K562 (cell line): ENCODE results near the gene CAMSAP2. TPM values are rescaled to one million over a fixed set of nuclear protein-coding genes. Genes with fewer than 3 reads are reported as not detected.

Source experiments
- ATAC-seq: fragments of 200-7000 bp; cut with Tn5 transposase; 3 replicates; pipeline ENCODE4 v1.9.1; 2020; ENCODE audit warnings: moderate library complexity
- BruUV-seq: library from RNA; stranded (reverse); fragments of 400-500 nt; replicated peaks from 2 replicates; lab custom pipeline; 2021; lab: Mats Ljungman, UMichigan
- CTCF ChIA-PET: fragments of 300-600 bp; formaldehyde crosslinking; extraction: SDS; loops from one replicate; lab custom pipeline; 2021; ENCODE audit warnings: low intra/inter-chr PET ratio; lab: Yijun Ruan, JAX
- POLR2A ChIA-PET: fragments of 300-600, 350-650 bp; sonication (Branson Sonifier 250); formaldehyde crosslinking; extraction: SDS; loops from one replicate; lab custom pipeline; 2021; ENCODE audit warnings: antibody characterized with exemption, inconsistent platforms; lab: Yijun Ruan, JAX
- DNase-seq, 4 experiments: peaks; one replicate each; pipeline versions ENCODE4 v3.0.0 to v3.0.0-alpha.2; 2011 to 2018; ENCODE audit warnings: low spot score in 3 of 4, mixed read lengths in 3 of 4; ENCODE audit errors: extremely low read depth in 1 of 4
- FAIRE-seq: peaks from 2 replicates; lab custom pipeline; 2011; peaks lifted over from hg19 to GRCh38; lab: Jason Lieb, UNC
- H2AFZ ChIP-seq: 2 replicates; pipeline ENCODE4 v1.6.0; 2011; ENCODE audit warnings: low read depth, low read length, control low read depth, inconsistent platforms
- H3K27ac ChIP-seq: fragments of 200-600 bp; 3 replicates; pipeline ENCODE4 v1.8.0; 2011; ENCODE audit warnings: low read depth, mild to moderate bottlenecking, control low read depth, inconsistent platforms, low read length, moderate library complexity, mixed read lengths; ENCODE audit errors: extremely low read depth
- H3K27me3 ChIP-seq, 2 experiments: fragments of 300-600 bp in 1 of 2; 2 replicates in 1 of 2; 3 replicates in 1 of 2; pipeline versions ENCODE4 v1.6.0 to v1.8.0; 2011; ENCODE audit warnings: inconsistent platforms in 2 of 2, low read length in 2 of 2, mild to moderate bottlenecking in 1 of 2, mixed read lengths in 1 of 2, moderate library complexity in 1 of 2; ENCODE audit not compliant: control insufficient read depth in 2 of 2, insufficient read depth in 2 of 2
- H3K36me3 ChIP-seq: fragments of 300-600 bp; 3 replicates; pipeline ENCODE4 v1.8.0; 2011; ENCODE audit warnings: mild to moderate bottlenecking, low read length, inconsistent platforms; ENCODE audit not compliant: control insufficient read depth, insufficient read depth
- H3K4me1 ChIP-seq, 2 experiments: fragments of 200-600 bp in 1 of 2; replicated peaks in 1 of 2; 2 replicates in 1 of 2; 3 replicates in 1 of 2; pipeline versions ENCODE4 v1.5.1 to v1.8.0; 2011; ENCODE audit warnings: inconsistent platforms in 2 of 2, low read length in 2 of 2, mild to moderate bottlenecking in 1 of 2, mixed read lengths in 1 of 2, moderate library complexity in 1 of 2; ENCODE audit not compliant: control insufficient read depth in 2 of 2, insufficient read depth in 2 of 2
- H3K4me2 ChIP-seq: 2 replicates; pipeline ENCODE4 v1.6.1; 2011; ENCODE audit warnings: low read length, control low read depth, inconsistent platforms, mixed read lengths; ENCODE audit not compliant: insufficient read depth
- H3K4me3 ChIP-seq: fragments of 200-600 bp; sonication (generic), shearing (Covaris generic); 2 replicates; pipeline ENCODE4 v1.5.1; 2016; ENCODE audit warnings: control low read depth, inconsistent platforms
- H3K79me2 ChIP-seq: fragments of 200-600 bp; 3 replicates; pipeline ENCODE4 v1.8.0; 2011; ENCODE audit warnings: low read length, inconsistent platforms; ENCODE audit not compliant: control insufficient read depth, insufficient read depth
- H3K9ac ChIP-seq, 2 experiments: 2 replicates each; pipeline versions ENCODE4 v1.6.0 to v1.6.1; 2011; ENCODE audit warnings: low read depth in 2 of 2, low read length in 2 of 2, control low read depth in 1 of 2, inconsistent platforms in 1 of 2, mild to moderate bottlenecking in 1 of 2, mixed read lengths in 1 of 2; ENCODE audit not compliant: insufficient read depth in 1 of 2
- H3K9me1 ChIP-seq: one replicate; pipeline ENCODE4 v1.6.0; 2011; ENCODE audit warnings: inconsistent platforms, mild to moderate bottlenecking, low read length, moderate library complexity; ENCODE audit not compliant: control insufficient read depth, insufficient read depth
- H3K9me3 ChIP-seq: replicated peaks from 2 replicates; pipeline ENCODE4 v1.5.1; 2011; ENCODE audit warnings: low read depth, low read length, inconsistent platforms; ENCODE audit not compliant: control insufficient read depth, insufficient read depth
- H4K20me1 ChIP-seq: replicated peaks from 2 replicates; pipeline ENCODE4 v1.6.1; 2011; ENCODE audit warnings: low read length, inconsistent platforms, mixed read lengths; ENCODE audit not compliant: control insufficient read depth, insufficient read depth
- FOXJ2 ChIP-seq: fragments of 200-800 bp; sonication (Bioruptor generic); IDR thresholded peaks from 2 replicates; pipeline ENCODE4 v1.6.1; 2016; ENCODE audit warnings: missing genetic modification characterization, missing compliant biosample characterization
- HSF4 ChIP-seq: fragments of 250-450 bp; sonication (Bioruptor Pico); IDR thresholded peaks from 2 replicates; pipeline ENCODE4 v2.1.2; 2022; ENCODE audit warnings: mild to moderate bottlenecking, moderate library complexity, borderline replicate concordance
- ILF3 ChIP-seq: fragments of 450-650 bp; IDR thresholded peaks from 2 replicates; pipeline ENCODE4 v1.6.1; 2018; ENCODE audit warnings: antibody characterized with exemption, mild to moderate bottlenecking, moderate library complexity, borderline replicate concordance
- KLF13 ChIP-seq: fragments of 450-650 bp; IDR thresholded peaks from 2 replicates; pipeline ENCODE4 v1.6.1; 2016; ENCODE audit warnings: missing genetic modification characterization, low read depth, mild to moderate bottlenecking, missing compliant biosample characterization, moderate library complexity, borderline replicate concordance
- L3MBTL2 ChIP-seq: fragments of 450-650 bp; IDR thresholded peaks from 2 replicates; pipeline ENCODE4 v1.6.1; 2016; ENCODE audit warnings: mild to moderate bottlenecking, moderate library complexity
- NFE2 ChIP-seq: IDR thresholded peaks from 2 replicates; pipeline ENCODE4 v1.6.1; 2014; ENCODE audit warnings: antibody characterized with exemption, low read depth
- SAP30 ChIP-seq: fragments of 200-600 bp; sonication (generic); IDR thresholded peaks from 2 replicates; pipeline ENCODE4 v1.6.1; 2012; ENCODE audit warnings: borderline replicate concordance, low read depth, mild to moderate bottlenecking, moderate library complexity, low read length, control low read depth, inconsistent platforms; ENCODE audit not compliant: insufficient read depth, poor library complexity, severe bottlenecking
- SPI1 ChIP-seq: IDR thresholded peaks from 2 replicates; pipeline ENCODE4 v1.6.1; 2011; ENCODE audit warnings: low read depth, low read length, control low read depth, borderline replicate concordance
- ZFPM2 ChIP-seq: fragments of 250-450 bp; sonication (Bioruptor Pico); IDR thresholded peaks from 2 replicates; pipeline ENCODE4 v1.5.1; 2022; ENCODE audit warnings: mild to moderate bottlenecking
- ZNF174 ChIP-seq: fragments of 250-450 bp; sonication (Bioruptor Pico); IDR thresholded peaks from 2 replicates; pipeline ENCODE4 v1.4.0; 2020; ENCODE audit warnings: mild to moderate bottlenecking
- ZNF644 ChIP-seq: fragments of 200-800 bp; sonication (Bioruptor generic); IDR thresholded peaks from 2 replicates; pipeline ENCODE4 v1.6.1; 2016; ENCODE audit warnings: low read depth, missing genetic modification characterization, missing compliant biosample characterization
- in situ Hi-C: fragments of 300-500 bp; cut with MboI; formaldehyde crosslinking; loops from 4 replicates; pipeline ENCODE4 v1.15.0; 2018; ENCODE audit warnings: inconsistent platforms, mixed read lengths
- intact Hi-C: fragments of 100-400 bp; cut with micrococcal nuclease; formaldehyde crosslinking; loops from 2 replicates; pipeline ENCODE4 v1.14.2; 2022
- polyA plus RNA-seq, 8 experiments: library from polyadenylated mRNA; depleted of rRNA in 4 of 8; stranded (reverse) in 5 of 8; unstranded in 3 of 8; fragments of >200 nt; fragmentation: Nextera tagmentation in 2 of 8; fragmentation: Illumina TruSeq in 1 of 8; extraction: Ambion mirVana in 2 of 8; extraction: Trizol in 1 of 8; gene quantifications; 2 replicates each; pipeline versions ENCODE4 v1.2.1 to v1.2.3, GENCODE V29; 2011 to 2014; ENCODE audit warnings: inconsistent platforms in 1 of 8, missing spikeins in 1 of 8
- total RNA-seq, 7 experiments: library from RNA; depleted of rRNA in 6 of 7; stranded (reverse); fragments of >200 nt in 6 of 7; fragmentation: Illumina TruSeq in 2 of 7; extraction: Trizol in 2 of 7; gene quantifications; 2 replicates each; pipeline versions ENCODE4 v1.2.1 to v1.2.3, GENCODE V29; 2011 to 2021; ENCODE audit warnings: low replicate concordance in 1 of 7
- TF ChIP-seq, protein P1 (sequence below): IDR thresholded peaks from 2 replicates; pipeline ENCODE4 v1.6.1; 2012; ENCODE audit warnings: low read depth, low read length, improper control_type of control experiment, borderline replicate concordance
- TF ChIP-seq, protein P2 (sequence below): fragments of 150-350 bp; conservative IDR thresholded peaks from 2 replicates; pipeline ENCODE4 v1.6.1; 2014; ENCODE audit warnings: low read length
- TF ChIP-seq, protein P3 (sequence below): fragments of 200-800 bp; sonication (Bioruptor generic); IDR thresholded peaks from 2 replicates; pipeline ENCODE4 v1.6.1; 2017; ENCODE audit warnings: missing genetic modification characterization, missing compliant biosample characterization

The CAMSAP2 gene
- total and polyA plus RNA-seq, 9 of the 15 experiments (the other 6 are each of a cell fraction or from before 2014, with no cell fraction given) = 1.4 to 7.5 (median 2.7) TPM

DNA sequence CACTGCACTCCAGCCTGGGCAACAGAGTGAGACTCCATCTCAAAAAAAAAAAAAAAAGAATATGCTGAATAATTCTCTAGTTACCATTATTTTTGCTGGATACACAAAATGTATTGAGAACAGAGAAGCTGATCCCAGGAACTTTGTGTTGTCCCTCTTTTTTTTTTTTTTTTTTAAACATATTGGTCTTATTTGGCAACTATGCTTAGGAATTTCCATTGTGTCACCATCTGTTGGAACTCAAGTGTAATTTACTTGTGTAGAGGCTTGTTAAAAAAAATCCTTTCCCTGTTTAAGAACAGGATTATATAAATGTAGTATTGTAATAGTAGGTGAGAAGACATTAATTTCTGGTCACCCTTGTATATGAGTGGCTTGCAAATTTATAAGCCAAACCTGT lies 28.6 kb downstream of the CAMSAP2 start:
- ChIA-PET POLR2A (interaction anchor here (1.3 kb wide), 1 partner anchor 20 kb away, joined by 3 read pairs; no protein-coding TSS in a partner anchor), CTCF (no interaction called here)
- H3K79me2 ChIP-seq = no peaks in the 10 kb centered on the region
- no peaks in the 10 kb centered on the region for H3K9me1 ChIP-seq
- no peak overlapping the region for H3K4me2 ChIP-seq
- H3K27me3 ChIP-seq = no peaks in the 10 kb centered on the region
- H3K4me3 ChIP-seq = no peak overlapping the region
- no peak for ATAC-seq
- BruUV-seq = no TSS peak
- no peak overlapping the region for H2AFZ ChIP-seq
- H3K27ac ChIP-seq = no peak overlapping the region
- in situ Hi-C loops (no loop called here), intact Hi-C loops (no loop called here)
- no peaks in the 10 kb centered on the region for H3K4me1 ChIP-seq
- H4K20me1 ChIP-seq = no peaks in the 10 kb centered on the region
- no peaks in the 10 kb centered on the region for H3K9me3 ChIP-seq
- no peak overlapping the region for H3K9ac ChIP-seq
- TF ChIP-seq ZNF644 = no peak
- TF ChIP-seq ILF3 = no peak
- TF ChIP-seq, protein P1, sequence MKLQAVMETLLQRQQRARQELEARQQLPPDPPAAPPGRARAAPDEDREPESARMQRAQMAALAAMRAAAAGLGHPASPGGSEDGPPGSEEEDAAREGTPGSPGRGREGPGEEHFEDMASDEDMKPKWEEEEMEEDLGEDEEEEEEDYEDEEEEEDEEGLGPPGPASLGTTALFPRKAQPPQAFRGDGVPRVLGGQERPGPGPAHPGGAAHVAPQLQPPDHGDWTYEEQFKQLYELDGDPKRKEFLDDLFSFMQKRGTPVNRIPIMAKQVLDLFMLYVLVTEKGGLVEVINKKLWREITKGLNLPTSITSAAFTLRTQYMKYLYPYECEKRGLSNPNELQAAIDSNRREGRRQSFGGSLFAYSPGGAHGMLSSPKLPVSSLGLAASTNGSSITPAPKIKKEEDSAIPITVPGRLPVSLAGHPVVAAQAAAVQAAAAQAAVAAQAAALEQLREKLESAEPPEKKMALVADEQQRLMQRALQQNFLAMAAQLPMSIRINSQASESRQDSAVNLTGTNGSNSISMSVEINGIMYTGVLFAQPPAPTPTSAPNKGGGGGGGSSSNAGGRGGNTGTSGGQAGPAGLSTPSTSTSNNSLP = no peak
- TF ChIP-seq, protein P2, sequence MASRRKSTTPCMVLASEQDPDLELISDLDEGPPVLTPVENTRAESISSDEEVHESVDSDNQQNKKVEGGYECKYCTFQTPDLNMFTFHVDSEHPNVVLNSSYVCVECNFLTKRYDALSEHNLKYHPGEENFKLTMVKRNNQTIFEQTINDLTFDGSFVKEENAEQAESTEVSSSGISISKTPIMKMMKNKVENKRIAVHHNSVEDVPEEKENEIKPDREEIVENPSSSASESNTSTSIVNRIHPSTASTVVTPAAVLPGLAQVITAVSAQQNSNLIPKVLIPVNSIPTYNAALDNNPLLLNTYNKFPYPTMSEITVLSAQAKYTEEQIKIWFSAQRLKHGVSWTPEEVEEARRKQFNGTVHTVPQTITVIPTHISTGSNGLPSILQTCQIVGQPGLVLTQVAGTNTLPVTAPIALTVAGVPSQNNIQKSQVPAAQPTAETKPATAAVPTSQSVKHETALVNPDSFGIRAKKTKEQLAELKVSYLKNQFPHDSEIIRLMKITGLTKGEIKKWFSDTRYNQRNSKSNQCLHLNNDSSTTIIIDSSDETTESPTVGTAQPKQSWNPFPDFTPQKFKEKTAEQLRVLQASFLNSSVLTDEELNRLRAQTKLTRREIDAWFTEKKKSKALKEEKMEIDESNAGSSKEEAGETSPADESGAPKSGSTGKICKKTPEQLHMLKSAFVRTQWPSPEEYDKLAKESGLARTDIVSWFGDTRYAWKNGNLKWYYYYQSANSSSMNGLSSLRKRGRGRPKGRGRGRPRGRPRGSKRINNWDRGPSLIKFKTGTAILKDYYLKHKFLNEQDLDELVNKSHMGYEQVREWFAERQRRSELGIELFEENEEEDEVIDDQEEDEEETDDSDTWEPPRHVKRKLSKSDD = no peak
- no peak for TF ChIP-seq SPI1
- TF ChIP-seq NFE2 = no peak
- no peak for TF ChIP-seq L3MBTL2
- no peak for TF ChIP-seq FOXJ2 (tag)
- TF ChIP-seq ZFPM2 (CRISPR knock-in tag) = no peak
- TF ChIP-seq HSF4 (CRISPR knock-in tag) = no peak
- no peak for TF ChIP-seq KLF13
- TF ChIP-seq, protein P3, sequence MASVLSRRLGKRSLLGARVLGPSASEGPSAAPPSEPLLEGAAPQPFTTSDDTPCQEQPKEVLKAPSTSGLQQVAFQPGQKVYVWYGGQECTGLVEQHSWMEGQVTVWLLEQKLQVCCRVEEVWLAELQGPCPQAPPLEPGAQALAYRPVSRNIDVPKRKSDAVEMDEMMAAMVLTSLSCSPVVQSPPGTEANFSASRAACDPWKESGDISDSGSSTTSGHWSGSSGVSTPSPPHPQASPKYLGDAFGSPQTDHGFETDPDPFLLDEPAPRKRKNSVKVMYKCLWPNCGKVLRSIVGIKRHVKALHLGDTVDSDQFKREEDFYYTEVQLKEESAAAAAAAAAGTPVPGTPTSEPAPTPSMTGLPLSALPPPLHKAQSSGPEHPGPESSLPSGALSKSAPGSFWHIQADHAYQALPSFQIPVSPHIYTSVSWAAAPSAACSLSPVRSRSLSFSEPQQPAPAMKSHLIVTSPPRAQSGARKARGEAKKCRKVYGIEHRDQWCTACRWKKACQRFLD (CRISPR knock-in tag) = no peak
- TF ChIP-seq ZNF174 (CRISPR knock-in tag) = no peak
- TF ChIP-seq SAP30 = no peak
- no peaks in the 10 kb centered on the region for H3K36me3 ChIP-seq
- FAIRE-seq = no peak
- DNase-seq = no peak
